ENCODE data around the gene OR52I1.

Gene OR52I1, protein sequence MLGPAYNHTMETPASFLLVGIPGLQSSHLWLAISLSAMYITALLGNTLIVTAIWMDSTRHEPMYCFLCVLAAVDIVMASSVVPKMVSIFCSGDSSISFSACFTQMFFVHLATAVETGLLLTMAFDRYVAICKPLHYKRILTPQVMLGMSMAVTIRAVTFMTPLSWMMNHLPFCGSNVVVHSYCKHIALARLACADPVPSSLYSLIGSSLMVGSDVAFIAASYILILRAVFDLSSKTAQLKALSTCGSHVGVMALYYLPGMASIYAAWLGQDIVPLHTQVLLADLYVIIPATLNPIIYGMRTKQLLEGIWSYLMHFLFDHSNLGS

DNA sequence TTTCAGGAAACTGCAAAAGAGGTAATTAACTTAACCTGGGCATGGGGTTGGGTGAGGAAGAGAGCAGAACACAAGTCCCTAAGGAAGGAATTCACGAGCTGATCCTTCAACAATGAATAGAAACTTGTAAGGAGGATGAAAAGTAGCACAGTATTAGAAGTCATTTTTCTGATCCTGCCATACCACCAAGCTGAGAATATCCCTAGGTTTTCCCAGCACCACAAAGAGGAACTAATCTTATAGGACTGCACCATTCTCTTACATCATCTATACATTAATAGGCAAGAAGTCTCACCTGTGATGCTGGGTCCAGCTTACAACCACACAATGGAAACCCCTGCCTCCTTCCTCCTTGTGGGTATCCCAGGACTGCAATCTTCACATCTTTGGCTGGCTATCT, at the start of gene OR52I1:
TSS of gene OR52I1 (plus strand) at position 301 of the 400 bp plus-strand sequence. CDS start at position 301, 0 bp downstream.
- H3K4me3 ChIP-seq (ENCODE audit: low read length), result no peak within 1 kb of the TSS
- TF ChIP-seq, protein P1, sequence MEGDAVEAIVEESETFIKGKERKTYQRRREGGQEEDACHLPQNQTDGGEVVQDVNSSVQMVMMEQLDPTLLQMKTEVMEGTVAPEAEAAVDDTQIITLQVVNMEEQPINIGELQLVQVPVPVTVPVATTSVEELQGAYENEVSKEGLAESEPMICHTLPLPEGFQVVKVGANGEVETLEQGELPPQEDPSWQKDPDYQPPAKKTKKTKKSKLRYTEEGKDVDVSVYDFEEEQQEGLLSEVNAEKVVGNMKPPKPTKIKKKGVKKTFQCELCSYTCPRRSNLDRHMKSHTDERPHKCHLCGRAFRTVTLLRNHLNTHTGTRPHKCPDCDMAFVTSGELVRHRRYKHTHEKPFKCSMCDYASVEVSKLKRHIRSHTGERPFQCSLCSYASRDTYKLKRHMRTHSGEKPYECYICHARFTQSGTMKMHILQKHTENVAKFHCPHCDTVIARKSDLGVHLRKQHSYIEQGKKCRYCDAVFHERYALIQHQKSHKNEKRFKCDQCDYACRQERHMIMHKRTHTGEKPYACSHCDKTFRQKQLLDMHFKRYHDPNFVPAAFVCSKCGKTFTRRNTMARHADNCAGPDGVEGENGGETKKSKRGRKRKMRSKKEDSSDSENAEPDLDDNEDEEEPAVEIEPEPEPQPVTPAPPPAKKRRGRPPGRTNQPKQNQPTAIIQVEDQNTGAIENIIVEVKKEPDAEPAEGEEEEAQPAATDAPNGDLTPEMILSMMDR (conservative IDR thresholded peaks at IDR 0.05; ENCODE audit: low read depth, low read length), result no peak
- no peak for DNase-seq (ENCODE audit: low read depth)

DNA sequence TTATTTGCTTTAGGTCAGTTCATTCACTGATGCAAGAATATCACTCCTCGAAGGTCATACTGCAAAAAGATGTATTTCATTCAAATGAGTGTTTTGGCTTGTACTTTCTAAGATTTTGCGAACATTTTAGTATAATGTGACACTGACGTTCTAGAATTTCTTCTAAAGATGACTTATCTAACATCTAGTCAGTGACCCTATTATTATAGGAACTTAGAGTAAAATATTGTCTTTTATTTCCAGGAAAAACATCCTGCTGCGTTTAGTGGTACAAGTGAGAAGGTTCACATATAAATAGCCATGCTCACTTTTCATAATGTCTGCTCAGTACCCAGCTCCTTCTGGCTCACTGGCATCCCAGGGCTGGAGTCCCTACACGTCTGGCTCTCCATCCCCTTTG, 48.9 kb upstream of the OR52I1 start, which contains the start of gene OR52M1:
TSS of gene OR52M1 (plus strand) at position 301 of the 400 bp plus-strand sequence. CDS start at position 301, 0 bp downstream.
- no peak within 1 kb of the TSS for H3K4me3 ChIP-seq (ENCODE audit: low read length)
- DNase-seq (ENCODE audit: low read depth), result no peak
- TF ChIP-seq, protein P1 (conservative IDR thresholded peaks at IDR 0.05; ENCODE audit: low read depth, low read length), result no peak

DNA sequence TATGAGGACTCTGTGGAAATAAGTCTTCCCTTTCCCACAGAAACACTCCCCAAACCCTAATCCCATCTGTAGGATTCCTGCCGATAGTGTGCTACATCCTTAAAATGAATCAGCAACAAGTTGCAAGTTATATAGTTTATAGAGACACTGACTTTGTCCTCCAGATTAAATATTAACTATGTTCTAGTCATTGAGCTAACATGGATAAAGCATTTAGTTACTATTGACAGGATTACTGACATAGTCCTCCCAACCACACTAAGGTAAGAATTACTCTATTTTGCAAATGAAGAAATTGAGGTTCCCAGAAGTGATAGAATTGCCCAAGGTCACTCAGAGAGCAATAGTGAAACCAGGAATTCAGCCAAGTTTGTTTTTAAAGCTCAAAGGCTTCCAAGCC, 47.0 kb upstream of the OR52I1 start:
- DNase-seq (ENCODE audit: low read depth), result no peak
- TF ChIP-seq, protein P1 (conservative IDR thresholded peaks at IDR 0.05; ENCODE audit: low read depth, low read length), result no peak
- no peak overlapping the region for H3K4me3 ChIP-seq (ENCODE audit: low read length)

DNA sequence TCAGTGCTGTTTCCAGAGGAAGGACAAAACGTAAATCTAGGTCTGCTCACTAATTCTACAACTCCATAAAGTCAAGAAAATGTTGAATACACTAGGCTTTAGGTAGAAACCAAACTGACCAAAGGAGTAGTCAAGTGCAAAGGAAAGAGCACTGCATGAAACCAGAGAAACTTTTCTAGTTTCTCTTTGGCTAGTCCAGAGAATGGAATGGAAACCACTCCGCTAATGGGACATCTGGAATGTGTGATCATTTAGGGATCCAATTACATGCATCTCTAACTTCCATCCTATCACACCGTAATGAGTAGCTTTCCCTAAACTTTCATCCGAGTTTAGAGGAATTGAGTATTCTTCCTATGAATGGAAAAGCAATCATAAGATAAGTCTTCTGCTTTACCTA, 46.4 kb upstream of the OR52I1 start:
- H3K4me3 ChIP-seq (ENCODE audit: low read length), result no peak overlapping the region
- TF ChIP-seq, protein P1 (conservative IDR thresholded peaks at IDR 0.05; ENCODE audit: low read depth, low read length), result no peak
- DNase-seq (ENCODE audit: low read depth), result no peak

DNA sequence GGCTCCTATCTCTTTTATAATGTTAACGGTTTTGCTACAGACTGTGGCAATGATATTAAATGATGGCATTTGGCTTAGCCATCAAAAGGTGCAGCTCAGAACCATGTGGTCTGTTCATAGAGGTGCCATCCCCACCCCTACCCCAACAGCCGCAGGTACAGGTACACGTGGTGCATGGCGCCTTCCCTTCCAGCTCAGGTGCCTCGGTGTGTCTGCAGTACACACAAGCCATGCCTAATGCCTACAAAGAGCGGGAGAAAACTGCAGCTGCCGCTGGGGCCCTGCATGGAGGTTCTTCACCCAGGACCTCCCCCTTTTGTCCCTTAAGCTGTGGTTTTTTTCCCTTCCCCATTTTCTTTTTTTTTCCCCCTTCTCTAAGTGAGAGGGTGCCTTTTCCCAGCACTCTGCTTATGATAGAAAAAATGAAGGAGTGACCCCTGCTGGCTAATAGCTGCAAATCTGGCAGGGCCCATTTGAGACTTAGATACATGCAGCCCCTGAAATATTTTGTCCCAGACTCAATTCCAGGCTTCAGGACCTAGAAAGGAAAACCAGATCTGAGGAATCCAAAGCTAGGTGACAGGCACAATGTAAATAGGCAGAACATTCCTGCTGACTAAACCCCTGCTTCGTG, 42.4 kb upstream of the OR52I1 start:
- TF ChIP-seq, protein P1 (conservative IDR thresholded peaks at IDR 0.05; ENCODE audit: low read depth, low read length), result peak; percentile 35
- no peak overlapping the region for H3K4me3 ChIP-seq (ENCODE audit: low read length)
- DNase-seq (ENCODE audit: low read depth), result no peak

DNA sequence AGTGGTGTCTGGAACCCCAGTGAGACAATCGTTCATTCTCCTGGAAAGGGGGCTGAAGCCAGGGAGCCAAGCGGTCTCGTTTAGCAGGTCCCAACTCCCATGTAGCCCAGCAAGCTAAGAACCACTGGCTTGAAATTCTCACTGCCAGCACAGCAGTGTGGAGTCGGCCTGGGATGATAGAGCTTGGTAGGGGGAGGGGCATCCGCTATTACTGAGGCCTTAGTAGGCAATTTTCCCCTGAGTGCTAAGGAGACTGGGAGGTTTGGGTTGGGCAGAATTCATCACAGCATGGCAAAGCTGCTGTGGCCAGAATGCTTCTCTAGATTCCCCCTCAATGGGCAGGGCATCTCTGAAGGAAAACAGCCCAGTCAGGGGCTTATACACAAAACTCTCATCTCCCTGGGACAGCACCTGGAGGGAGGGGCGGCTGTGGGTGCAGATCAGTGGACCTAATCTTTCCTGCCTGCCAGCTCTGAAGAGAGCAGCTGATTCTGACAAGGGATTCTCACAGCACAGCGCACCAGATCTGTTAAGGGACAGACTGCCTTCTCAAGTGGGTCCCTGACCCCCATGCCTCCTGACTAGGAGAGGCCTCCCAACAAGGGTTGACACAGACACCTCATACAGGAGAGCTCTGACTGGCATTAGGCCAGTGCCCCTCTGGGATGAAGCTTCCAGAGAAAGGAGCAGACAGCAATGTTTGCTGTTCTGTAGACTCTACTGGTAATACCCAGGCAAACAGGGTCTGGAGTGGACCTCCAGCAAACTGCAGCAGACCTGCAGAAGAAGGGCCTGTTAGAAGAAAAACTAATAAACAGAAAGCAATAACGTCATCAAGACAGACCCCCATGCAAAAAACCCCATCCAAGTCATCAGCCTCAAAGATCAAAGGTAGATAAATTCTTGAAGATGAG, 34.1 kb upstream of the OR52I1 start:
- H3K4me3 ChIP-seq (ENCODE audit: low read length), result no peak overlapping the region
- TF ChIP-seq, protein P1 (conservative IDR thresholded peaks at IDR 0.05; ENCODE audit: low read depth, low read length), result no peak
- DNase-seq (ENCODE audit: low read depth), result no peak
